GM12874 (cell line): Measurements from ENCODE around the gene ZNF366.

ENCODE experiments used
- CTCF ChIP-seq: IDR thresholded peaks from 2 replicates; pipeline ENCODE4 v1.5.1; 2011; ENCODE audit warnings: low read depth, mild to moderate bottlenecking, control low read depth, low read length, moderate library complexity; ENCODE audit not compliant: insufficient read depth

The ZNF366 gene

GRCh38 chr5:72518001-72518683 is 10.9 kb upstream of the ZNF366 start:
- TF ChIP-seq CTCF = no peak

DNA sequence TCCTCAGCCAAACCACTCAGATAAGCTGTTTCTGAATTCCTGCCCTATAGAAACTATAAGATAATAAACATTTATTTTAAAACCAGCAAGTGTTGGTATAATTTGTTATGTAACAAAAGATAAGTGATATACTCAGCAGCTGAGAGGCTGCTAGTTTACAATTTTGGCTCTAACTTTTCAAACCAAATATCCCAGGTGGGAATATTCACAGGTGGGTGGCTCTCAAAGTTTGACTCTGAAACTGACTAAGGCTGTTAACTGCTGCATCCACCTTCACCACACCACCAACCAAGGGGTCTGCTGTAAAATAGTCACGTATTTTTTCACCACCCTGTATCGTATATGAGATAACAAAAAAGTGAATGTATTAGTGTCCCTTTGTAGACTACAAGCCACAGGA is 9.7 kb upstream of the ZNF366 start:
- TF ChIP-seq CTCF = no peak

- TF ChIP-seq CTCF = no peak
Measured at GRCh38 chr5:72515211-72515610, 8.0 kb upstream of the ZNF366 start.

DNA sequence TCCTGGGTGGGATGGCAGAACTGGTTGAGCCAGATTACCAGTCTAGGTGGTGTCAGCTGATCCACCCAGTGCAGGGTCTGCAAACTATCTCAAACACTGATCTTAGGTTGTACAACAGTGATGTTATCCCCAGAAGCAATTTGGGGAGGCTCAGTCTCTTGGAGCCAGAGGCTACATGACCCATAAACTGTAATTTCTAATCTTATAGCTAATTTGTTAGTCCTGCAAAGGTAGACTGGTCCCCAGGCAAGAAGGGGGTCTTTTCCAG is 5.3 kb upstream of the ZNF366 start:
- TF ChIP-seq CTCF = no peak

DNA sequence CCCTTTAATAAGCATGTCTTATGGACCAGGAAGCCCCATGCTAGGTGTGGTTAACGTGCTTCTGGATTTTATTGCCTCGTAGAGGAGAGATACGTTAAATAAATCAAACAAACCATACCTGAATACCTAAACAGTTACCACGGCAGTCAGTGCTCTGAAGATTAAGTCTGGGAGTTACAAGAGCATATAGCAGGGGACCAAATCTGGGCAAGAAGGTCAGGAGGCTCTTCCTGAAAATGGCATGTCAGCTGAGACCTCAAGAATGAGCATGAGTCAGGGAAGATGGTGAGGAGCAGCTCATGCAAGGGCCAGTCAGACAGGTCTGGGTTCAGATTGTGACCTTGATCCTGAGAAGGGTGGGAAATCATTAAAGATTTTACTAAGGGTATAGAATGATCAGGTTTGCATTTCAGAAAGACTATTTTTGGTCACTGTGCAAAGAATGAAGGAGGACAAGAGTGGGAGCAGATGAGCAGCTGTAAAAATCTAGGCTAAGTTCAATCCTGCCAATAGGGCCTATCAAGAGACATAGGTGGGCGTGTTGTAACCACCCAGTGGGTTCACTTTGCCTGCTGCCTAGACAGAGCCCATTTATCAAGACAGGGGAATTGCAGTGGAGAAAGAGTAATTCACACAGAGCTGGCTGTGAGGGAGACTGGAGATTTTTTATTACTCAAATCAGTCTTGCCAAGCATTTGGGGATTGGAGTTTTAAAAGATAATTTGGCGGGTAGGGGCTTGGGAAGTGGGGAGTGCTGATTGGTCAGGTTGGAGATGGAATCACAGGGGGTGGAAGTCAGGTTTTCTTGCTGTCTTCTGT is 4.8 kb upstream of the ZNF366 start:
- TF ChIP-seq CTCF = no peak

- TF ChIP-seq CTCF = no peak
Measured at GRCh38 chr5:72511366-72511765, 4.2 kb upstream of the ZNF366 start.

DNA sequence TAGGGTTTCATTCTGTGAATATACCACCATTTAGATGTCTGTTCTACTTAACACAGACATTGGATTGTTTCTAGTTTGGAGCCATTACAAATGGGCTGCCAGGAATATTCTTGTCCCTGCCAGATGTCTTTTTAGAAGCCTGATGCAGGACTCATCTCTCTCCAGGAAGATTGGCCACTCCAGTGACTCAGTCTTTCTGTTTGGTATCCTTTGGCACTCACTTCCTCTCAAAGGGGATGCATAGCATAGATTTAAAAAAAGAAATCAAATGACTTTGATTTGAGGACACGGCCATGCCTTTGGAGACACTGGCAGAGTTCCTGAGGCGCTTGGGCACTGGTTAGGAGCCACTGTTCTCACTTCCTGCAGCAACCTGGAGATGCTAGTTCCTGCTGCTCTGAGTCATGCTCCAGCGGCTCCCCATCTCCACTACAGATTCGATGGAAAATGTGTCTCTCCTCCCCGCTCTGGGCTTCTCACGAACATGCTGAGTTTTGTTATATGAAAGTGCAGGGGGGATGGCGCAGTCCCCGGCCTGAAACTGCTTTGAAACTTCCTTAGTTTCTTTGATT is 3.5 kb upstream of the ZNF366 start:
- no peak for TF ChIP-seq CTCF
